COR-L47 (cell line): ENCODE results near the gene EIF5A.

Experiments
- DNase-seq: peaks from one replicate; lab custom pipeline; 2025; lab: John Stamatoyannopoulos, UW

Gene EIF5A

DNA sequence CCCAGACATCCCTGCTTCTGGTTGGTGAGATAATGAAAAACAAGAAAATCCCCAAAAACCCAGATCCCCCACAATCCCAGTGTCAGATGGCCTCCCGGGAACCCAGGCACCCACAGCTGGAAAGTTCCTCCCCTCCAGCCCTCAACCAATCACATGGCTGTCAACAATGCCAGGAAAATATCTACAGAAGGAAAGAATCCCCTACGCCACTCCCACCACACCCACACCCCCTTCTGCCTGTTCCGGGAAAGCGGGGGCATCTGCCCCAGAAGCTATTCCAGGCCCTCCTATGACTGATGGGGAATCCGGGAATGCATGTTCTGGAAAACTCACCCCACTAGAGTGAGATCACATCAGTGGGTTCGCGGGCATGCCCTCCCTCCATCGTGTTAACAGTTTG lies 49.3 kb downstream of the EIF5A start:
- DNase-seq: no peak

DNA sequence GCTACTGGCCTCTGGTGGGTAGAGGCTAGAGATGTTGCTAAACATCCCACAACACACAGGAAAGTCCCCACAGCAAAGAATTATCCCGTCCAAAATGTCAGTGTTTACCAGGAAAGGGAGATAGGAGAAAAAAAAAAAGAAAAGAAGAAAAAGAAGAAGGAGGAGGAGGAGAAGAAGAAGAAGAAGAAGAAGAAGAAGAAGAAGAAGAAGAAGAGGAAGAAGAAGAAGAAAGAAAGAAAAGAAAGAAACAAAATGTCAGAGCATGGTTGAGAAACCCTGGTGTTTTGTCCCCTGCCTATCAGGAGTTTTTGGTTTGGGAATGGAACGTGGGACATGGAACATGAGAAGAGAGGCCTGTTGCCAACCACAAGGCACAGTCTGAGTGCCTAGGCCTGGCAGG lies 50.0 kb downstream of the EIF5A start:
- no peak for DNase-seq

DNA sequence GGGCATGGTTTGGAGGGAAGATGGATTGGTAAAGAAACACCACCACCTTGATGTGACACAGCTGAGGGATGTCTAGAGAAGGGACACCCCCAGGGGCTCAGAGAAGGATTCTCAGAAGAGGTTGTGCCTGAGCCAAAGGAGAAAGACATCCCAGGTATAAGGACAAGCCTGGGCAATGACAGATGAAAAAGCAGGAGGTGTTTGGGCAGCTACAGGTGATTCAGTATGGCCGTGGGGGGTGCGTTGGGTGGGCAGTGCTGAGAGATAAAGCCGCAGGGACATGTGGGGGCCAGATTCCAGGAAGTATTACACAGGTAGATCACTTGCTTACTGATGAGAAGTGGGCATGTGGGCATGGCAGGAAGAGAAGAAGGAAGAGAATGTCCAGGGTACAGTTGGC lies 54.5 kb downstream of the EIF5A start:
- DNase-seq: no peak
